ENCODE measurements around the gene SPECC1. TPM values are rescaled to one million over a fixed set of nuclear protein-coding genes. Genes with fewer than 3 reads are reported as not detected.
A peak's percentile ranks its signal among the peaks of the same experiment; 100 is the strongest.

The SPECC1 gene
- total RNA-seq, 1 experiment from 2014 or later: 55.3 TPM

- BruUV-seq (replicated peaks): no TSS peak
- ChIA-PET POLR2A (interaction anchor here (1.4 kb wide), 1 partner anchor 55 kb away, joined by 4 read pairs; no protein-coding TSS in a partner anchor), CTCF (interaction anchor here (2.5 kb wide), 1 partner anchor 13 kb away, joined by 7 read pairs; no protein-coding TSS in a partner anchor)
- H3K36me3 Mint-ChIP-seq (ENCODE audit: insufficient read depth, unreplicated experiment): no peaks in the 10 kb centered on the region
- no peak overlapping the region for H3K4me3 Mint-ChIP-seq (ENCODE audit: unreplicated experiment)
- H3K4me1 Mint-ChIP-seq (ENCODE audit: insufficient read depth, unreplicated experiment): no peaks in the 10 kb centered on the region
- H3K27ac Mint-ChIP-seq (ENCODE audit: low read depth, unreplicated experiment): no peak overlapping the region
- TF ChIP-seq CTCF (IDR thresholded peaks at IDR 0.05; ENCODE audit: unreplicated experiment): no peak
- DNase-seq (ENCODE audit: unreplicated experiment): no peak
- no peaks in the 10 kb centered on the region for H3K27me3 Mint-ChIP-seq (ENCODE audit: insufficient read depth, unreplicated experiment)
- intact Hi-C loops (cut with micrococcal nuclease): no loop called here
- no peaks in the 10 kb centered on the region for H3K9me3 Mint-ChIP-seq (ENCODE audit: unreplicated experiment)
These were observed 204.3 kb downstream of the SPECC1 start for GRCh38 chr17:20213449-20213848.

- no peak overlapping the region for H3K27ac Mint-ChIP-seq (ENCODE audit: low read depth, unreplicated experiment)
- POLR2A ChIA-PET: interaction anchor here (1.9 kb wide), 1 partner anchor 59 kb away, joined by 5 read pairs; no protein-coding TSS in a partner anchor
- H3K27me3 Mint-ChIP-seq (ENCODE audit: insufficient read depth, unreplicated experiment): no peaks in the 10 kb centered on the region
- DNase-seq (ENCODE audit: unreplicated experiment): no peak
- no TSS peak for BruUV-seq (replicated peaks)
- H3K36me3 Mint-ChIP-seq (ENCODE audit: insufficient read depth, unreplicated experiment): no peaks in the 10 kb centered on the region
- peaks cover 6% of the 10 kb centered on the region for H3K9me3 Mint-ChIP-seq (ENCODE audit: unreplicated experiment)
- intact Hi-C loops (cut with micrococcal nuclease): no loop called here
- TF ChIP-seq CTCF (IDR thresholded peaks at IDR 0.05; ENCODE audit: unreplicated experiment): no peak
- no peaks in the 10 kb centered on the region for H3K4me1 Mint-ChIP-seq (ENCODE audit: insufficient read depth, unreplicated experiment)
- no peak overlapping the region for H3K4me3 Mint-ChIP-seq (ENCODE audit: unreplicated experiment)
- CTCF ChIA-PET: no interaction called here
These were observed 205.6 kb downstream of the SPECC1 start for GRCh38 chr17:20214794-20215193.

- Mint-ChIP-seq H3K4me3 (ENCODE audit: unreplicated experiment) (no peak overlapping the region), H3K27me3 (ENCODE audit: insufficient read depth, unreplicated experiment) (no peaks in the 10 kb centered on the region), H3K36me3 (ENCODE audit: insufficient read depth, unreplicated experiment) (no peaks in the 10 kb centered on the region), H3K27ac (ENCODE audit: low read depth, unreplicated experiment) (peak overlapping the region; percentile 29), H3K4me1 (ENCODE audit: insufficient read depth, unreplicated experiment) (no peaks in the 10 kb centered on the region), H3K9me3 (ENCODE audit: unreplicated experiment) (peaks cover 7% of the 10 kb centered on the region)
- TF ChIP-seq CTCF (IDR thresholded peaks at IDR 0.05; ENCODE audit: unreplicated experiment): no peak
- intact Hi-C loops (cut with micrococcal nuclease): no loop called here
- ChIA-PET CTCF (interaction anchor here (0.6 to 1.3 kb wide), 2 partner anchors 12 to 94 kb away, joined by 3 to 4 read pairs; no protein-coding TSS in a partner anchor), POLR2A (interaction anchor here (0.6 to 1.9 kb wide), 3 partner anchors 8 to 60 kb away, joined by 3 to 6 read pairs (median 5); no protein-coding TSS in a partner anchor)
- DNase-seq (ENCODE audit: unreplicated experiment): no peak
- BruUV-seq (replicated peaks): no TSS peak
These were observed 207.1 kb downstream of the SPECC1 start for GRCh38 chr17:20216154-20216815.

GRCh38 chr17:20216853-20217252, 207.7 kb downstream of the SPECC1 start:
- H3K9me3 Mint-ChIP-seq (ENCODE audit: unreplicated experiment): peaks cover 7% of the 10 kb centered on the region
- H3K36me3 Mint-ChIP-seq (ENCODE audit: insufficient read depth, unreplicated experiment): no peaks in the 10 kb centered on the region
- H3K4me1 Mint-ChIP-seq (ENCODE audit: insufficient read depth, unreplicated experiment): no peaks in the 10 kb centered on the region
- POLR2A ChIA-PET: no interaction called here
- intact Hi-C loops (cut with micrococcal nuclease): no loop called here
- BruUV-seq (replicated peaks): no TSS peak
- no peak overlapping the region for H3K27ac Mint-ChIP-seq (ENCODE audit: low read depth, unreplicated experiment)
- DNase-seq (ENCODE audit: unreplicated experiment): no peak
- no peak overlapping the region for H3K4me3 Mint-ChIP-seq (ENCODE audit: unreplicated experiment)
- no peaks in the 10 kb centered on the region for H3K27me3 Mint-ChIP-seq (ENCODE audit: insufficient read depth, unreplicated experiment)
- CTCF ChIA-PET: interaction anchor here (0.6 to 1.3 kb wide), 2 partner anchors 13 to 95 kb away, joined by 3 to 4 read pairs; no protein-coding TSS in a partner anchor
- TF ChIP-seq CTCF (IDR thresholded peaks at IDR 0.05; ENCODE audit: unreplicated experiment): no peak
